Stimulated activated naive CD8-positive, alpha-beta T cell treated with anti-CD3 and anti-CD28 coated beads, Interleukin-15, Interleukin-2, amounts not matched to agents 100 U/mL and 50 U/mL, for 24 hours (primary cell): ENCODE results near the gene SPECC1L.

Experiments
- ATAC-seq: fragments of 150-1000 bp; cut with Tn5 transposase; one replicate; pipeline ENCODE4 v1.10.0; 2021
- DNase-seq: peaks from one replicate; pipeline ENCODE4 v3.0.0; 2021

Gene SPECC1L

GRCh38 chr22:24414984-24415945 is 144.6 kb downstream of the SPECC1L start:
- DNase-seq (no peak), ATAC-seq (no peak)

DNA sequence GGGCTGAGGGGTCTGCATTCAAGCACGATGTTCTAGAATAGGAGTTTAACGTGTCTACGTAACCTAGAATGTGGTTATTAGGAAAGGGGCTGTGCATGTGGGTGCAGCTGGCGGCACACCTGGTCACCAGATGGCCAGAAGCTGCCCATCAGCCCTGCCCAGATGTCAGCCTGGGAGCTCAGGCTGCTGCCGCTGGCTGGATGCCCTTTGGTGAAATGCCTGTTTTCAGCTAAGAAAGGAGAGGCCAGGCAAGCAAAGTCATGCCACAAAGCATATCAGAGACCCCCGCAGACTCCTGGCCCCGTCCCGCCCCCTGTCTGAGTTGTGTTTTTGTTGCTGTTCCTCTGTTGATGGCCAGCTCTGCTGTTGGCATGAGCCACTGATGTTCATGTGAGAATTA is 145.5 kb downstream of the SPECC1L start:
- DNase-seq (no peak), ATAC-seq (no peak)

DNA sequence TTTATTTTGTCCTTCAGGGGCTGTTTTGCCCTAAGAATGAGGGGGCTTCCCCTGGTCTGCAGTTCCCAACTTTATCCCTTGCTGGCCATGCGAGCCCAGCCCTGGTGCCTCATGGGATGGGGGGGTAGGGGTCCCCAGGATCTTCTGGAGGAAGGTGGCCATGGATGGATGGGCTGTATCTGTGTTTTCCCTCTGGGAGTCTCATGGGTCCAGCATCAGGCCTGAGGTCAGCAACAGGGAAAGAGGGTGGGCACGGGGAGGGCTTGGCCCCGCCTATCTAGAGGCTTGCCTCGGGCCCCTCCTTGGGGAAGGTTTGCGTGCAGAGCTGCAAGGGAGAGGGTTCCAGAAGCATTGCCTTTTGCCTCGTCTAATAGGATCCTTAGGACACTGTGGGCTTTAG is 146.0 kb downstream of the SPECC1L start:
- DNase-seq = no peak
- no peak for ATAC-seq

DNA sequence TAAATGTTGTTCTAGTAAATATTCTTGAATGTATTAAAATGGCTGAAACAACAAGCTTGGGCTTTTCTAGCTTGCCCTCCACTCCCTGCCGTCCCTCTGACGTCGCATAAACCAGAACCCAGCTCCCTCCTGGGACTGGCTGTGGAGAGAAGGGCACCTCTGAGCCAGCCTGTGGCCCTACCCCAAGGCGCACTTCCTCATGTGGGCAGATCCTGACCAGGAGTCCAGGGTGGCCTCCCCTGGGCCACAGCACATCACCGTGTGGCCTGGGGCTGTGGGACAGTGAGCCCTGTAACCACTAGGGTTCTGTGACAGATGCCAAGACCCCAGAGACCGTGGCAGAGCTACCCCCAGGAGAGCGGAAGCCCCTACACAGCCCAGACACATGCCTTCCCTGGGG is 146.6 kb downstream of the SPECC1L start:
- DNase-seq (no peak), ATAC-seq (no peak)

DNA sequence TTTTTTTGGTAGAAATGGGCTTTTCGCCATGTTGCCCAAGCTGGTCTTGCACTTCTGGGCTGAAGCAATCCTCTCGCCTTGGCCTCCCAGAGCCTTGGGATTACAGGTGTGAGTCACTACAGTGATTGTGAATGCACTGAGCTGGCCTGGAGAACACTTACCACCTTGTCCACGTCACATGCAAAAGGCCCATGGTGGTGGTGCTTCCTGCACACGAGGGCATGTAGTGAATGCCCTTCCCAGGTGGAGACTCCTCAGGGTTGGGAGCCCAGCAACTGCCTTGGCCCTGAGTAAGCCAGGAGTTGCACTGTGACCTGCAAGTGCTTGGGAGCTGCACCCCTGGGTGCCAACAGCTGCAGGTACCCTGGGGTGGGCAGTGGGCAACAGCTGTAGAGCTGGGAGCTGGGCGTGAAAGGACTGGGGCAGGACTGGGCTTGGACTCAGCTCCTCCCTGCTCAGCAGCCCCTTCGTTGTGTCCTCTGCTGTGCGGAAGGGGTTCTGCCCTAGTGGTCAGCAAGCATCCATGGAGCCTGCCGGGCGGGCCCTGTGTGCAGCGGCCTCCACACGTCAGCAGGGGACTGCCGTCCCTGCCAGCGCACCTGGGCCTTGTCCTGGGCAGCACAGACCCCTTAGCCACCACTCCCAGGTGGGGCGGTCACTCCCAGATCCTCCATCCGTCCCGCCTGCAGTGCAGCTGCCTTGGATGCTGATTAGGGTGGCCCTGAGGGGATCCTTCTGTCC is 147.4 kb downstream of the SPECC1L start:
- ATAC-seq (no peak), DNase-seq (no peak)

GRCh38 chr22:24418786-24419474 is 148.3 kb downstream of the SPECC1L start:
- ATAC-seq (no peak), DNase-seq (no peak)

GRCh38 chr22:24419475-24419850 is 148.8 kb downstream of the SPECC1L start:
- DNase-seq (no peak), ATAC-seq (no peak)

GRCh38 chr22:24420072-24420976 is 149.7 kb downstream of the SPECC1L start:
- no peak for ATAC-seq
- DNase-seq = no peak

DNA sequence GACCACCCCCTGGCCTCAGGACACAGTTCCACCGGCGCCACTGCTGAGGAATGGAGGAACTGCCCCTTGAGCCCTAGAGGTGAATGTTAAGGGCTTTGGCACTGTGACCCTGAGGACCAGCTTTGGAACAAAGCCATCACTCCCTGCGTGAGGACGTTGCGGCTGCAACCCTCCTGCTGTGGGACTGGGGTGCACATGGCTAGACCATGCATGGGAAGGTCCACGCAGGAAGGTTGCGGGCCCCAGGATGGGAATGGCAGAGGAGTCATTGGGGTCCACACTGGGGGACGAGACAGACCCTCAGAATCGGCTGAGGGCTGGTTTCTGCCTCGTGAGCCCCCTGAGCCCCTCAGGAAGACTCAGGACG is 150.3 kb downstream of the SPECC1L start:
- DNase-seq (no peak), ATAC-seq (no peak)

- ATAC-seq = peak; percentile 24
- DNase-seq = no peak
These were observed 150.8 kb downstream of the SPECC1L start for GRCh38 chr22:24421428-24421931.

GRCh38 chr22:24422102-24422665 is 151.6 kb downstream of the SPECC1L start:
- no peak for DNase-seq
- ATAC-seq = no peak

- peak; percentile 23 for ATAC-seq
- DNase-seq = peak; percentile 85
These were observed 152.9 kb downstream of the SPECC1L start for GRCh38 chr22:24423519-24424000.

DNA sequence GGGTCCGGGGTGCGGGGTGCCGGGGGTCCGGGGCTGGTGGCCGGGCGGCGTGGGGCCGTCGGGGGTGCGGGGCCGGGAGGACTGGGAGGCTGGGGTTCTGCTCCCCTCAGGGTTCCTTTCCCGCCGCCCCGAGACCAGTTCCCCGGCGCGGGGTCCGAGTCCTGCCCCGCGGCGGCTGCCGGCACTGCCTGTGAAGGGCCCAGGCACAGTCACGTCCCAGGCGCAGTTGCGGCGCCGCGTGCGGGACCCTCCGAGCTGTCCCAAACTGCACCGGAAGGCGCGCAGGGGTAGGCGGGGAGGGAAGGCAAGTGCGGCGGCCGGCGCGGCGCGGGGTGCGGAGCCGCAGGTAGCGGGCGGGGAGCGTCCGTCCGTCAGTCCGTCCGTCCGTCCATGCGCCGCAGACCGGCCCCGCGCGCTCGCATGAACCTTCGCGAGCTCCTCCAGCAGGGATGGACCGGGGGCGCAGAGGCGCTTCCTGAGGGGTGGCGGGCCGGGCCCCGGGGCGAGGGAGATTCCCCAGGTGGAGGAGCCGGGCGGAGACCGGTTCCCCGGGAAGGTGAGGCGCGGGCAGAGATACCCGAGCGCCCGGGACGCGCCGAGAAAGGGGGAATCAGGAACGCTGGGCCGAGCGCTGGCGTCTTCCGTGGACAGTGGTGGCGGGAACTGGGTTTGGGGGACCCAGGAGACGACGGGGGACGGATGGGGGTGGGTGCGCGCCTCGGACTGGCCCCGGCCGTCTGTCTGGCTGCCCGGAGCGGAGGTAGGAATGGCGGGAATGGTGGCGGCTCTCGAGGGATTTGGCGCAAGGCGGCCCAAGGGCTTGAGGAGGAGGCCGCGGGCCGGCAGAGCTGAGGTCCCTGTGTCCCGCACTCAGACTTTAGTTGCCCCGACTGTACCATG is 153.6 kb downstream of the SPECC1L start:
- DNase-seq (peak; percentile 62), ATAC-seq (peak; percentile 2)

- DNase-seq (no peak), ATAC-seq (no peak)
These were observed 154.5 kb downstream of the SPECC1L start for GRCh38 chr22:24424901-24425775.

- DNase-seq (no peak), ATAC-seq (no peak)
These were observed 155.8 kb downstream of the SPECC1L start for GRCh38 chr22:24426436-24426835.

DNA sequence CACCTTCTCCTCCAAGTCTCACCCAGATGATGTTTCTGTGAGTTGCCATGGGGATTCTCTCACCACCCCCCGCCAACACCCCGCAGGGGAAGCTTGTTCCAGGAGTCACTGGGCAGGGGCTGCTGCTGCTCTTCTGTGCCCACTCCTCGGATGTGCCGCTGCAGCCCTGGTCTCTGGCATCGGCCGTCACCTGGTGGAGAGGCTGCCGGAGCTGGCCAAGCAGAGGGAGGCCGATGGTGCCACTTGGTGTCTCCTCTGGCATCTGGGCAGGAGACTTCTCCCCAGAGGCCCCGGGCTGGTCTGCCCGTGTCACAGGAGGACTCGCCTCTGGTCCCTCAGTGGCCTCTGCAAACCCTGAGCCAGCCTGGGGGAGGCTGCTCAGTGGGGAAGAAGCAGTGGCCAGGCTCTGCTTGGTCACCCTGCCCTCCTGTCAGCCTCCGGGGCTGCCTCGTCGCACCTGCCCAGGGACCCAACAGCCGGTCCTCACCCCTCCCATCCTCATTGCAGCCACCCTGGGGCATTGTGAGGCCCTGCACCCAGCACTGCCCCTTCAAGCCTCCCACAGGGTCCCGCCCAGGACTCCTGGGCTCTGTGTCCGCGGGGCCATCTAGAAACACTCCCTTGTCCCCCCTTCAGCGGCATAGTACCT is 156.3 kb downstream of the SPECC1L start:
- DNase-seq (no peak), ATAC-seq (peak; percentile 2)

GRCh38 chr22:24427500-24428164 is 157.0 kb downstream of the SPECC1L start, which contains the start of gene ADORA2A:
ADORA2A (plus strand) TSS chr22:24427599; CDS start chr22:24433405, 5,806 bp downstream.
- ATAC-seq (peak; percentile 75), DNase-seq (peak; percentile 89)
